Thyroid gland (tissue), 4 donors: ENCODE data around the gene SDC4.

ENCODE experiments used
- CTCF ChIP-seq, 6 experiments: fragments of 200-600 bp in 3 of 6; fragments of 450-650 bp in 3 of 6; sonication (generic) in 3 of 6; IDR thresholded peaks; one replicate each; pipeline ENCODE4 v1.5.1; 2016 to 2019; ENCODE audit warnings: antibody characterized with exemption in 6 of 6, mild to moderate bottlenecking in 2 of 6, inconsistent platforms in 1 of 6, moderate library complexity in 1 of 6
- POLR2A ChIP-seq, 2 donors: fragments of 450-650 bp; IDR thresholded peaks; one replicate each; pipeline ENCODE4 v1.6.1; 2017; ENCODE audit warnings: antibody characterized with exemption in 2 of 2, mild to moderate bottlenecking in 2 of 2, moderate library complexity in 1 of 2

- TF ChIP-seq CTCF (IDR thresholded peaks at IDR 0.05): no peak
- no peak for TF ChIP-seq POLR2A (IDR thresholded peaks at IDR 0.05)
Measured at GRCh38 chr20:45303586-45304463, 44.4 kb downstream of the SDC4 start.
